Esophagus muscularis mucosa (tissue), 4 donors: Measurements from ENCODE around the gene MICAL3. TPM values are rescaled to one million over a fixed set of nuclear protein-coding genes. Genes with fewer than 3 reads are reported as not detected.

Source experiments
- DNase-seq: peaks from one replicate; pipeline ENCODE4 v3.0.0-alpha.2; 2017; ENCODE audit errors: extremely low spot score
- H3K27ac ChIP-seq, 4 donors: fragments of 200-600 bp; sonication (generic); replicated peaks in 1 of 4; 1 replicate in 3 of 4; 2 replicates in 1 of 4; pipeline ENCODE4 v1.5.1; 2016 to 2019; ENCODE audit warnings: mild to moderate bottlenecking in 1 of 4
- H3K27me3 ChIP-seq, 4 donors: fragments of 200-600 bp; sonication (generic); one replicate each; pipeline versions ENCODE4 v1.5.1 to v1.6.0; 2016 to 2019
- H3K36me3 ChIP-seq, 4 donors: fragments of 200-600 bp; sonication (generic); one replicate each; pipeline ENCODE4 v1.5.1; 2016 to 2019
- H3K4me1 ChIP-seq, 4 donors: fragments of 200-600 bp; sonication (generic); one replicate each; pipeline ENCODE4 v1.5.1; 2016 to 2019
- H3K4me3 ChIP-seq, 4 donors: fragments of 200-600 bp; sonication (generic); 1 replicate in 2 of 4; 2 replicates in 2 of 4; pipeline ENCODE4 v1.5.1; 2016 to 2019; ENCODE audit warnings: mild to moderate bottlenecking in 4 of 4, moderate library complexity in 1 of 4
- H3K9me3 ChIP-seq, 4 donors: fragments of 200-600 bp; sonication (generic); 1 replicate in 3 of 4; 2 replicates in 1 of 4; pipeline ENCODE4 v1.5.1; 2016 to 2019
- EP300 ChIP-seq: sonication (generic); formaldehyde crosslinking; IDR thresholded peaks from one replicate; pipeline ENCODE4 v1.6.1; 2017; ENCODE audit warnings: antibody characterized with exemption
- POLR2A ChIP-seq: fragments of 450-650 bp; IDR thresholded peaks from one replicate; pipeline ENCODE4 v1.6.1; 2017; ENCODE audit warnings: antibody characterized with exemption, moderate library complexity, mild to moderate bottlenecking, low read depth
- POLR2AphosphoS5 ChIP-seq, 2 donors: sonication (generic); formaldehyde crosslinking; IDR thresholded peaks; one replicate each; pipeline ENCODE4 v1.6.1; 2017; ENCODE audit warnings: antibody characterized with exemption in 2 of 2
- WGBS: methylation state at CpG from one replicate; pipeline ENCODE4 v1.1.5; 2018; 5-methylcytosine and 5-hydroxymethylcytosine counted together
- intact Hi-C: fragments of 100-400 bp; cut with DNase I; formaldehyde crosslinking; loops from one replicate; pipeline ENCODE4 v1.15.1; 2023
- total RNA-seq, 4 donors: library from RNA; depleted of rRNA; stranded (reverse); fragments of >200 nt; gene quantifications; one replicate each; pipeline versions ENCODE4 v1.1.0 to v1.2.1, GENCODE V29; 2016
- TF ChIP-seq, protein P1 (sequence below), 3 experiments: fragments of 200-600 bp in 2 of 3; fragments of 450-650 bp in 1 of 3; sonication (generic) in 2 of 3; IDR thresholded peaks; one replicate each; pipeline ENCODE4 v1.5.1; 2017 to 2019; ENCODE audit warnings: antibody characterized with exemption in 3 of 3, mild to moderate bottlenecking in 2 of 3, moderate library complexity in 1 of 3

The MICAL3 gene
- total RNA-seq, 4 donors from 2014 or later = 35.1 to 91.8 (median 67.8) TPM

DNA sequence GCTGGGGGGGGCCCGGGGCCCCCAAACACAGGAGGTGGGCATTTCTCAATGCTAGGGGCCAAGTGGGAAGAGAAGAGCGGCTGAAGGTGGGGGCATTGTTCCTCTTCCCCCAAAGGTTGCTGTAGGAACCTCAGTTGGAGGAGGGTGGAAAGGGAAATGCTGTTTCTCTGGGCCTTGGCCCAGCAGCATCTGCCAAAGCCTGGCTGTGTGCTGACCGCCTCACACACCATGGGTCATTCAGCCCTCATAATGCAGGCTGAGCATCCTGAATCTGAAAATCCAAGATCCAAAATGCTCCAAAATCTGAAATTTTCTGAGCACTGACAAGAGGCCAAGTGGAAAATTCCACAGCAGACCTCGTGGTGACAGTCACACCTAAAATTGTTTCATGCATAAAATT lies 201.1 kb downstream of the MICAL3 start:
- TF ChIP-seq POLR2AphosphoS5 (IDR thresholded peaks at IDR 0.05) (no peak), EP300 (no peak), POLR2A (no peak)
- TF ChIP-seq, protein P1, sequence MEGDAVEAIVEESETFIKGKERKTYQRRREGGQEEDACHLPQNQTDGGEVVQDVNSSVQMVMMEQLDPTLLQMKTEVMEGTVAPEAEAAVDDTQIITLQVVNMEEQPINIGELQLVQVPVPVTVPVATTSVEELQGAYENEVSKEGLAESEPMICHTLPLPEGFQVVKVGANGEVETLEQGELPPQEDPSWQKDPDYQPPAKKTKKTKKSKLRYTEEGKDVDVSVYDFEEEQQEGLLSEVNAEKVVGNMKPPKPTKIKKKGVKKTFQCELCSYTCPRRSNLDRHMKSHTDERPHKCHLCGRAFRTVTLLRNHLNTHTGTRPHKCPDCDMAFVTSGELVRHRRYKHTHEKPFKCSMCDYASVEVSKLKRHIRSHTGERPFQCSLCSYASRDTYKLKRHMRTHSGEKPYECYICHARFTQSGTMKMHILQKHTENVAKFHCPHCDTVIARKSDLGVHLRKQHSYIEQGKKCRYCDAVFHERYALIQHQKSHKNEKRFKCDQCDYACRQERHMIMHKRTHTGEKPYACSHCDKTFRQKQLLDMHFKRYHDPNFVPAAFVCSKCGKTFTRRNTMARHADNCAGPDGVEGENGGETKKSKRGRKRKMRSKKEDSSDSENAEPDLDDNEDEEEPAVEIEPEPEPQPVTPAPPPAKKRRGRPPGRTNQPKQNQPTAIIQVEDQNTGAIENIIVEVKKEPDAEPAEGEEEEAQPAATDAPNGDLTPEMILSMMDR (IDR thresholded peaks at IDR 0.05) = no peak
- Histone ChIP-seq H3K9me3 (no peaks in the 10 kb centered on the region), H3K27me3 (no peaks in the 10 kb centered on the region), H3K27ac (no peak overlapping the region), H3K4me3 (no peak overlapping the region), H3K4me1 (peaks cover 0 to 1% (median 0%) of the 10 kb centered on the region in 4 donors), H3K36me3 (peaks cover 32 to 91% (median 81%) of the 10 kb centered on the region in 4 donors)
- no peak for DNase-seq
- WGBS = 83% methylated on average over 4 of the region's 4 CpGs
- intact Hi-C loops = no loop called here

DNA sequence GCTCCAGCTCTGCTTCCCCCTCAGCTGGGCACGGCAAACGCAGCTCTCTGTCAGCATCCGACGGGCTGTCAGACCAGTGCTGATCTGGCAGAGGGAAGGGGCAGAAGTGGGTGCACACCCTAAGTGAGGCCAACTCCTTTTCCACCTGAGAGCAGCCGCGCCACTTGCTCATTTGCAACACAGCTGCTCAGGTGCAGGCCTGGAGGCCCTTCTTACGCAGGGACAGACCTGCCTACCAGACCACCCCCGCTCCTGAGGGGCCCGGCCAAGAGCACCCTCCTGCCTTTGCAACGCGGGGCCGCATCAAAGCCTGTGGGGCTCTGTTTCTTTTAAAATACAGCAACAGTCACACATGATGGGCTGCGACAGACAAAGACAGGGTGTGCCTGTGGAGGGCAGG lies 202.3 kb downstream of the MICAL3 start:
- Histone ChIP-seq H3K27ac (no peak overlapping the region), H3K27me3 (no peaks in the 10 kb centered on the region), H3K4me1 (no peaks in the 10 kb centered on the region), H3K9me3 (no peaks in the 10 kb centered on the region), H3K36me3 (peaks cover 40 to 92% (median 81%) of the 10 kb centered on the region in 4 donors), H3K4me3 (no peak overlapping the region)
- TF ChIP-seq POLR2A (no peak), EP300 (no peak), POLR2AphosphoS5 (IDR thresholded peaks at IDR 0.05) (no peak)
- TF ChIP-seq, protein P1 (IDR thresholded peaks at IDR 0.05) = no peak
- intact Hi-C loops = no loop called here
- no peak for DNase-seq
- WGBS = 96% methylated on average over 7 of the region's 13 CpGs

DNA sequence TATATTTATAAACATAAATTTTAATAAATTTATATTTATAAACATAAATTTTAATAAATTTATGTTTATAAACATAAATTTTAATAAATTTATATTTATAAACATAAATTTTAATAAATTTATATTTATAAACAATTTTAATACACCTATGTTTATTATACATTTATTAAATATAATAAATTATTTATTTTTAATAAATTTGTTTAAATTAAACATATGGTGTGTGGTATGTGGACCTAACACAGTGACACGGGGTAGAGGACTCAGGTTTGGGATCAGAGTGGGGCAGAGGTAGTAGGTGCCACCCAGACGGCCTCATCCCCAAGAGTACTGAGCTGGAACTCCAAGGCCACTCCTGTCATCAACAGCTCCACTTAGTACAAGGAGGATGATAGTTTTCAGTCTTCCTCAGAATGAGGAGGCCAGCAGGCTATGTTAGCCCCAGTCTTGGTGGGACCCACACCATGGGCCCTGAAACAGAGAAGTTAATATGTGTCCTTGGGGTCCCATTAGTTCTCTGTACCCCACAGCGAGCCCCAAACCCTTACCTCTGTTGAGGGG lies 203.4 kb downstream of the MICAL3 start:
- Histone ChIP-seq H3K4me1 (no peaks in the 10 kb centered on the region), H3K9me3 (no peaks in the 10 kb centered on the region), H3K36me3 (peaks cover 51 to 92% (median 81%) of the 10 kb centered on the region in 4 donors), H3K4me3 (no peak overlapping the region), H3K27me3 (no peaks in the 10 kb centered on the region), H3K27ac (no peak overlapping the region)
- intact Hi-C loops = no loop called here
- TF ChIP-seq EP300 = no peak
- TF ChIP-seq, protein P1 (IDR thresholded peaks at IDR 0.05) = no peak
- no peak for TF ChIP-seq POLR2AphosphoS5 (IDR thresholded peaks at IDR 0.05)
- TF ChIP-seq POLR2A = no peak
- 88% methylated on average over 3 of the region's 3 CpGs for WGBS
- DNase-seq = no peak

DNA sequence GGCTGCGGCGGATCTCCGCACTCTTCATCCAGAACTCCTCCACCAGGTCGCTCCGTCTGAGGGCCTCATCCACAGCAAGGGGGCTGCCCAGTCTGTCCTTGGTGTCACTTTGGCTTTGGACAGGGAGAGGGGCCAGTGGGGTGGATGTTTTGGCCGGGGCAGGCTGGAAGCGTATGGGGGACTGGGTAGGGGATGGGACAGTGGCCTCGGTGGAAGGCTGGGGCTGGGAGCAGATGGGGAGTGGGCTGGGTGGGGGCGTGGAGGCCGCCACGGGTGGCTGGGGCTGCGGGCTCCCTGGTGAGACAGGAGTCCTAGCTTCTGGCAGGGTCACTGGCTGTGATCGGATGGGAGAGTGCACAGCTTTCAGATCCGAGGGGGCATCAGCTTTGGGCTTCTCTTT lies 205.7 kb downstream of the MICAL3 start:
- intact Hi-C loops = no loop called here
- no peak for TF ChIP-seq EP300
- no peak for TF ChIP-seq POLR2A
- TF ChIP-seq, protein P1 (IDR thresholded peaks at IDR 0.05) = no peak
- no peak for TF ChIP-seq POLR2AphosphoS5 (IDR thresholded peaks at IDR 0.05)
- no peak for DNase-seq
- Histone ChIP-seq H3K27ac (no peak overlapping the region), H3K27me3 (no peaks in the 10 kb centered on the region), H3K36me3 (peaks cover 62 to 93% (median 88%) of the 10 kb centered on the region in 4 donors), H3K4me3 (no peak overlapping the region), H3K4me1 (no peaks in the 10 kb centered on the region), H3K9me3 (no peaks in the 10 kb centered on the region)
- WGBS = 94% methylated on average over 11 of the region's 14 CpGs

DNA sequence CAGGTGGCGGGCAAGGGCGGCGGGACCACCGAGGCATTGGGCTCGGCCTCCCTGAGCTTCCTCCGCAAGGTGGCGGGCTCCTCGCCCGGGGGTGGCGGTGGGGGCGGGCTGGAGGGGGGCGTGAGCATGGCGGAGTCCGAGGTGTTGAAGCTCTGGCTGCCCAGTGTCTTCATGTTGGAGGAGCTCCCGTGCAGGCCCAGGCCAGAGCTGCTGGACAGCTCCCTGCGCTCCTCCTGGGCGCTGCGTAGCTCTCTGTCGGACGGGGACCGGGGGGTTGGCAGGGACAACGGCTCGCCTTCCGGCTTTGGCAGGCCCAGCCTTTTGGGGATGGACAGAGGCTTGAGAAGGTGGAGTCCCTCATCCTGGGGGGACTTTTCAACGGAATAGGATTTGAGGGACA lies 206.2 kb downstream of the MICAL3 start:
- Histone ChIP-seq H3K4me3 (no peak overlapping the region), H3K27me3 (no peaks in the 10 kb centered on the region), H3K9me3 (no peaks in the 10 kb centered on the region), H3K4me1 (no peaks in the 10 kb centered on the region), H3K36me3 (peaks cover 62 to 96% (median 92%) of the 10 kb centered on the region in 4 donors), H3K27ac (no peak overlapping the region)
- TF ChIP-seq, protein P1 (IDR thresholded peaks at IDR 0.05) = no peak
- TF ChIP-seq POLR2AphosphoS5 (IDR thresholded peaks at IDR 0.05) (no peak), EP300 (no peak), POLR2A (no peak)
- no peak for DNase-seq
- WGBS = 77% methylated on average over 13 of the region's 25 CpGs
- intact Hi-C loops = no loop called here
